Hepatocyte (in vitro differentiated cells): ENCODE data around the gene MRPS31.

Experiments
- CTCF ChIP-seq: fragments of 200-600 bp; sonication (generic); IDR thresholded peaks from 2 replicates; pipeline ENCODE4 v1.5.1; 2016; ENCODE audit warnings: antibody characterized with exemption, mild to moderate bottlenecking; ENCODE audit not compliant: poor library complexity
- EZH2 ChIP-seq: fragments of 200-600 bp; sonication (generic); IDR thresholded peaks from 2 replicates; pipeline ENCODE4 v1.6.1; 2016; ENCODE audit warnings: antibody characterized with exemption, mild to moderate bottlenecking, borderline replicate concordance
- EZH2phosphoT487 ChIP-seq: fragments of 200-600 bp; sonication (generic); IDR thresholded peaks from one replicate; pipeline ENCODE4 v1.6.1; 2018; ENCODE audit warnings: antibody characterized with exemption, mild to moderate bottlenecking, low read depth, moderate library complexity; ENCODE audit not compliant: unreplicated experiment, severe bottlenecking

GRCh38 chr13:40798380-40798779, 27.4 kb upstream of the MRPS31 start:
- no peak for TF ChIP-seq EZH2
- no peak for TF ChIP-seq CTCF
- no peak for TF ChIP-seq EZH2phosphoT487
